GM19023 (cell line): Measurements from ENCODE around the gene ZNF121.
"Not testable (repeated sequence)": the region's sequence is repeated elsewhere in the genome, so short reads cannot be mapped to it uniquely, and the experiment has no call there.

Source experiments
- ATAC-seq: cut with Tn5 transposase; IDR thresholded peaks from one replicate; pipeline ENCODE4 v1.9.1; 2021; ENCODE audit warnings: mild to moderate bottlenecking, moderate library complexity; ENCODE audit not compliant: unreplicated experiment

The ZNF121 gene

GRCh38 chr19:9584073-9584833 is at the start of gene ZNF121:
Gene ZNF121, minus strand, starts transcription at chr19:9584504. Its CDS starts 16,407 bp downstream, at chr19:9568097.
- ATAC-seq, result peak; percentile 93

DNA sequence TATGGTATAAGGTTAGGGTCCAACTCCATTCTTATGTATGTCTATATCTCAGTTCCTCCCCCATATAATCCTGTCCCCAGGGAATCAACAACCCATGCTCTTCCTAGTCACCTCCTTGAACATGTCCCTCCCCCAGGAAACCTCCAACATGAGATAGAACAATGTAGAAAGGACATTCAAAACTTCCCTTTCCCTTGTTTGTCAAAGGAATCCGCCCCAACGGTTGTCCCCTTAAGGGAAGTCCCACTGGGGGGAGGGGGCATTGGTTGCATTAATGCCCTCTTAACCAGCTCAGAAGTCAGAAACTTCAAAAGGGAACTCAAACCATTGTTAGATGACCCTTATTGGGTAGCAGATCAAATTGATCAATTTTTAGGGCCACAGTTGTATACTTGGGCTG is 43.6 kb upstream of the ZNF121 start:
- ATAC-seq, result no peak

DNA sequence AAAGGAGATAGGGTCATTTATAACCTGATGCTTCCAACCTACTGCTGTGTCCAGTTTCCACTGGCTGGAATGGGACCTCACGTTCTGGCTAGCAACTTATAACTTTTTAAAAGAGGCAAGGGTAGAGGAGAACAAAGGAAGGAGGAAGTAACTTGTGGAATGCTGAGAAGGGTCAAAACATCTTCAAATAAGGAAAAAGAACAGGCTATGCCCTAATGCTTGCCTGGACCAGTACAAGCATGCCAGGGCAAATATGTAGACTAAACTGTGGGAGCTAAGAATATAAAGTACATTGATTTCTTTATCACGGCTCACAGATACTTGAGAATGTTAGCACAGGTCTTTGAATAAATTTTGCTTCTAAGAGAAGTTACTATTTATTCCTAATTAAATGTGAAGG is 38.2 kb upstream of the ZNF121 start:
- ATAC-seq, result no peak

DNA sequence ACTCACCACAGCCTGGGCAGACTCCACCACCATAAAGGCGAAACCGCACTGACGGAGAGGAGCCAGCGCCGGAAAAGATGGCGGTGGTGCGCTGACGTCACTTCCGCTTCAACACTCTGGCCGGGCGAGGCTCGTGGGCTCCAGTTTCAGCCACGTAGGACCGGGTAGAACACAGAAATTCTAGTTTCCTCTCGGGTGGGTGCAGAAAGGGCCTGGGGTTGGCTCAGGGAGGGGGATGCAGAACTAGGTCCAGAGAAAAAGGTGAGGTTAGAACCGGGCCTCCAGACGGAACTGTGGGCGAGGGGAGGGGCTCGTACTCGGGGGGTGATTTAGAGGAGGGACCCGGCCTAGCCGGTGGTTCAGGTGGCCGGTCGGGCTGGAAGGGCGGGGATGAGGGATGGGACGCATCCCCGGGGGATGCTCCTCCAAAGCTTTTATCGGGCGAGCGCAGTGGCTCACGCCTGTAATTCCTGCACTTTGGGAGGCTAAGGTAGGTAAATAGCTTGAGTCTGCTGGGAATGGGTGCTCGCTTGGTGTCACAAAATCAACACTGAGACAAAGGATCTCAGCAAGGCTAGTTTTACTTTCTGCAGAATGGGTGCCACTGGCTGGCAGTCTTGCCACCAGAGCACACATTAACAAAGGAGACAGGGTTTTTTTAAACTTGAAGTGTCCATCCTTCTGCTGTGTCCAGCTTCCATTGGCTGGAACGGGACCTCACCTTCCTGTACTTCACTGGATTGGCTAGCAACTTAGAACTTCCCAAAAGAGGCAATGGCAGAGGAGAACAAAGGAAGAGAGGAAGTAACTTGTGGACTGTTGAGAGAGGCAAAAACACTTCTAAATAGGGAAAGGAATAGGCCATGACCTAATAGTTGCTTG is 37.1 kb upstream of the ZNF121 start, which contains the start of gene ZNF561:
Gene ZNF561, minus strand, starts transcription at position 77 of the 882 bp plus-strand sequence. CDS start 1,776 bp downstream, outside the sequence.
- peak; percentile 84 for ATAC-seq

GRCh38 chr19:9620842-9621155 is 36.5 kb upstream of the ZNF121 start:
- peak; percentile 41 for ATAC-seq

DNA sequence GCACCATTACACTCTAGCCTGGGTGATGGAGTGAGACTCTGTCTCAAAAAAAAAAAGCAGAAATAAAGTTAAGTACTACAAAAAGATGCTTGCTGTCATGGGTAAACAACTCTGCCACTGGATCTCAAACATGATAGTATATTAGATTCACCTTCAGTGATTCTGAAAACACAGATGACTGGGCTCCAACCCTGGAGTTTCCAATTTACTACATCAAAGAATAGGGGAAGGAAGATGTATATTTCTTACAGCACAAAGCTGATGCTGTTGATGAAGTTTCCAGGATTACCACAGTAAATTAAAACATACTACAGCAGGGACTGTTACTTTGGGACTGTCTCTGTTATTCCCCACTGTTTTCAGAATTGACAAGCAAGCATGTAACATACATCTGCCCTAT is 31.5 kb upstream of the ZNF121 start:
- ATAC-seq, result no peak

DNA sequence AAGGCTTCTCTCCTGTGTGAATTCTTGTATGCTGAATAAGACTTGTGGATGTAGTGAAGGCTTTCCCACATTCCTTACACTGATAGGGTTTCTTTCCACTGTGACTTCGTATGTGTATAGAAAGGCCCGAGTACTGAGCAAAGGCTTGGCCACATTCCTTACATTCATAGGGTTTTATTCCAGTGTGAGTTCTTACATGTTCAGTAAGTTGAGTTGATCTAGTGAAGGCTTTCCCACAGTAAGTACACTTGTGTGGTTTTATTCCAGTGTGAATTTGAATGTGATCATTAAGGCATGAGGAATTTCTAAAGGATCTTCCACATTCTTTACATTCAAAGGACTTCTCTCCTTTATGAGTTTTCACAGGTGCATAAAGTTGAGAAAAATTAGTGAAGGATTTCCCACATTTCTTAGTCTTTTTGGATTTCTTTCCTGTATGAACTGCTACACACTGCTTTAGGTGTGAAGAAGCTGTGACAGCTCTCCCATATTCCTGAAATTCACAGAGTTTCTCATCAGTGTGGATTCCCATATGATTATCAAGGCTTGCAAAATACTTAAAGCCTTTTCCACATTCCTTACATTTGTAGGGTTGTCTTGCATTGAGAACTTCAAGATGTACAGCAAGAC is 26.3 kb upstream of the ZNF121 start:
- ATAC-seq, result no peak

- ATAC-seq, result no peak
These were observed 24.6 kb upstream of the ZNF121 start for GRCh38 chr19:9608912-9609311.

- ATAC-seq, result no peak
These were observed 12.7 kb upstream of the ZNF121 start for GRCh38 chr19:9597027-9597426.

GRCh38 chr19:9586764-9587163 is 2.5 kb upstream of the ZNF121 start:
- no peak for ATAC-seq

DNA sequence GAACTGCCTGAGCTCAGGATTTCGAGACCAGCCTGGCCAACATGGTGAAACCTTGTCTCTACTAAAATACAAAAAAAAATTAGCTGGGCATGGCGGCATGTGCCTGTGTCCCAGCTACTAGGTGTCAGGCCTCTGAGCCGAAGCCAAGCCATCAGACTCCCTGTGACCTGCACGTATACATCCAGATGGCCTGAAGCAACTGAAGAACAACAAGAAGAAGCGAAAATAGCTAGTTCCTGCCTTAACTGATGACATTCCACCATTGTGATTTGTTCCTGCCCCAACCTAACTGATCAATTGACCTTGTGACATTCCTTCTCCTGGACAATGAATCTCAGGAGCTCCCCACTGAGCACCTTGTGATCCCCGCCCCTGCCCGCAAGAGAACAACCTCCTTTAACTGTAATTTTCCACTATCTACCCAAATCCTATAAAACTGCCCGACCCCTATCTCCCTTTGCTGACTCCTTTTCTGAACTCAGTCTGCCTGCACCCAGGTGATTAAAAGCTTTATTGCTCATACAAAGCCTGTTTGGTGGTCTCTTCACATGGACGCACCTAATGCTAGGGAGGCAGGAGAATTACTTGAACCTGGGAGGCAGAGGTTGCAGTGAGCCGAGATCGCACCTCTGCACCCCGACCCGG is 2.1 kb downstream of the ZNF121 start:
- ATAC-seq, result not testable (repeated sequence)

DNA sequence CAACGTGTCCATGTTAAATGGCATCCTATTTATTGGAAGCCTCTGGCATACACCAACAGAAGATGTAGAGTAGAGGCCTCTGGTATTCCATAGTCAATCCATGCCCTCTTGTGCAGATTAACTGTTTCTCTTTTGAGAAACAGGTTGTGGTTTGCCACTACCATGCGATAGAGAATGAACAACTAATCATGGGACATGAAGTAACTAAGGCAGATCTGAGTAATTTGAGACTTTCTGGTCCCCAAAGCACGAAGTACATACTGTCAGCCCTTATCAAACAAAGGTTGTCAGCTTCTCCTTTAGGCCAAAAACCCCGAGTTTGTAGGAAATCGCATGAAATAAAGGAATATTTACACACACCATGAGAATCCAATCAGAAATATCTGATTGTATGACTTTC is 3.6 kb downstream of the ZNF121 start:
- ATAC-seq, result no peak

GRCh38 chr19:9570255-9570654 is 14.0 kb downstream of the ZNF121 start:
- ATAC-seq, result no peak

- ATAC-seq, result no peak
These were observed 17.6 kb downstream of the ZNF121 start for GRCh38 chr19:9566729-9567128.

GRCh38 chr19:9565900-9566705 is 18.2 kb downstream of the ZNF121 start:
- ATAC-seq, result no peak

GRCh38 chr19:9552536-9553274 is 31.6 kb downstream of the ZNF121 start:
- no peak for ATAC-seq

DNA sequence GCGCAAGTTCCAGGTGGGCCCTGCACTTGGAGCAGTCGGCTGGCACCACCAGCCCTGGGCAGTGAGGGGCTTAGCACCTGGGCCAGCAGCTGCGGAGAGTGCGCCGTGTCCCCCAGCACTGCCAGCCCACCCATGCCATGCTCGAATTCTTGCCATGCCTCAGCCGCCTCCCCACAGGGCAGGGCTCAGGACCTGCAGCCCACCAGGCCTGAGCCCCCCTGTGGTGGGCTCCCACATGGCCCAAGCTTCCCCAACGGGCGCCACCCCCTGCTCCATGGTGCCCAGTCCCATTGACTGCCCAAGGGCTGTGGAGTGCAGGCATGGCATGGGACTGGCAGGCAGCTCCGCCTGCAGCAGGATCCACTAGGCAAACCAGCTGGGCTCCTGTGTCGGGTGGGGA is 36.4 kb downstream of the ZNF121 start:
- no peak for ATAC-seq

GRCh38 chr19:9541281-9541680 is 43.0 kb downstream of the ZNF121 start:
- ATAC-seq, result not testable (repeated sequence)

- ATAC-seq, result not testable (repeated sequence)
These were observed 44.4 kb downstream of the ZNF121 start for GRCh38 chr19:9539921-9540320.

DNA sequence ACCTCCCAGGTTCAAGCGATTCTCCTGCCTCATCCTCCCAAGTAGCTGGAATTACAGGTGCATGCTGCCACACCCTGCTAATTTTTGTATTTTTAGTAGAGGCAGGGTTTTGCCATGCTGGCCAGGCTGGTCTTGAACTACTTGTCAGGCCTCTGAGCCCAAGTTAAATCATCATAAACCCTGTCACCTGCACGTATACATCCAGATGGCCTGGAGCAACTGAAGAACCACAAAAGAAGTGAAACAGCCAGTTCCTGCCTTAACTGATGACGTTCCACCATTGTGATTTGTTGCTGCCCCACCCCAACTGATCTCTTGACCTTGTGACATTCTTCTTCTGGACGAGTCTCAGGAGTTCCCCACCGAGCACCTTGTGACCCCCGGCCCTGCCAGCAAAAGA is 45.1 kb downstream of the ZNF121 start:
- not testable (repeated sequence) for ATAC-seq
